ENCODE measurements around the gene COL6A2. TPM values are rescaled to one million over a fixed set of nuclear protein-coding genes. Genes with fewer than 3 reads are reported as not detected.
"Not testable (repeated sequence)": the region's sequence is repeated elsewhere in the genome, so short reads cannot be mapped to it uniquely, and the experiment has no call there.

The COL6A2 gene
- polyA plus RNA-seq, 1 of the 3 experiments (the other 2 are of a cell fraction), result 108 TPM

DNA sequence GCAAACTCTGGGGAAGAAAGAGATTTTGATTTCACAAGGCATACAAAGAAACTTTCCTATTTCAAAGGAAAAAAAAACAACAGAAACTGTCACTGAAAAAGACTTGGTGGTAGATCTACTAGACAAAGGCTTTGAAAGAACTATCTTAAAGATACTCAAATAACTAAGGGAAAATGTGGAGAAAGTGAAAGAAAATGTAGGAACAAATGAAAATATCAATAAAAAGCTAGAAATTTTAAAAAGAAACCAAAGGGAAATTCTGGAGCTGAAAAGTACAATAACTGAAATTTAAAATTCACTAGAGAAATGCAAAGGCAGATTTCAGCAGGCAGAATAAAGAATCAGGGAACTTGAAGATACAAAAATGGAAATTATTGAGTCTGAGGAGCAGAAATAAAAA lies 6.2 kb downstream of the COL6A2 start:
- H3F3A ChIP-seq (replicated peaks; ENCODE audit: insufficient read depth), result peaks cover 9% of the 10 kb centered on the region
- H3K36me3 ChIP-seq (replicated peaks in 1 of 2; ENCODE audit: control insufficient read depth in 1 of 2, insufficient read depth in 2 of 2, low read length in 1 of 2), result peaks cover 0 to 51% of the 10 kb centered on the region in 2 experiments
- ChIA-PET CTCF (no interaction called here), POLR2A (no interaction called here)
- no peak overlapping the region for H3K27ac ChIP-seq (ENCODE audit: low read depth in 2 of 2, low read length in 1 of 2)
- no peak overlapping the region for H2AFZ ChIP-seq (ENCODE audit: low read depth)
- H3K9me3 ChIP-seq, result peaks cover 25% of the 10 kb centered on the region; the same call in 1 of the 2 replicates
- no peaks in the 10 kb centered on the region for H3K27me3 ChIP-seq (ENCODE audit: insufficient read depth)
- no peak overlapping the region for H3K4me3 ChIP-seq (ENCODE audit: low read depth in 2 of 2, low read length in 1 of 2)
- peaks cover 5% of the 10 kb centered on the region; the same call in 1 of the 2 replicates for H4K20me1 ChIP-seq (ENCODE audit: insufficient read depth)
- H3K4me1 ChIP-seq (ENCODE audit: control insufficient read depth in 1 of 2, insufficient read depth in 2 of 2, low read depth in 1 of 2, low read length in 1 of 2), result peaks cover 0 to 7% of the 10 kb centered on the region in 2 experiments; a peak in 1 of 4 replicates
- no peak overlapping the region for H3K4me2 ChIP-seq
- H3K9ac ChIP-seq, result no peak overlapping the region
- no peaks in the 10 kb centered on the region for H3K9me2 ChIP-seq
- peaks cover 91% of the 10 kb centered on the region for H3K79me2 ChIP-seq (ENCODE audit: insufficient read depth)
- no peak for DNase-seq
- TF ChIP-seq GATA2 (CRISPR knock-in tag; IDR thresholded peaks at IDR 0.05) (no peak), RAD21 (IDR thresholded peaks at IDR 0.05; ENCODE audit: low read length) (no peak)

DNA sequence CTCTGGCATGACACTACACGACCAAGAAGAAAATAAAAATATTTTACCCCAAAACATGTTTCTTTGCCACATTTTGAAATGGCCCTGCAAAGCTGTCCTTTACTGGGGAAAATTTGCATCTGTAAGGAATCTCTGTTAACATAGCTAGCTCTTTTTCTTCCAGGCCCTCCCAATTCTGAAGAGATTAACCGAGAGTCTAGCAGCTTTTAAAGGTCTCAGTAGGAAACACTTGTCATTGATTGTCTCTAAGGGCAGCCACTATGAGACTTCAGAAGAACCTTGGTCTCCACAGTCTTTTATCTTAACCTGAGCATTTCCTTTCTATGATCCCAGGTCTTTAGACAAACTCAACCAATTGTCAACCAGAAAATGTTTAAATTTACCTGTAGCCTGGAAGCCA lies 9.5 kb downstream of the COL6A2 start:
- POLR2A ChIA-PET; H3K27me3 ChIP-seq (ENCODE audit: insufficient read depth); H3K4me3 ChIP-seq (ENCODE audit: low read depth in 2 of 2, low read length in 1 of 2); H3K27ac ChIP-seq (ENCODE audit: low read depth in 2 of 2, low read length in 1 of 2); H3K9ac ChIP-seq; DNase-seq; H3K9me2 ChIP-seq; H3F3A ChIP-seq (replicated peaks; ENCODE audit: insufficient read depth); H3K4me2 ChIP-seq; H2AFZ ChIP-seq (ENCODE audit: low read depth): not testable (repeated sequence)
- Histone ChIP-seq H3K79me2 (ENCODE audit: insufficient read depth) (peaks cover 77% of the 10 kb centered on the region), H3K36me3 (replicated peaks in 1 of 2; ENCODE audit: control insufficient read depth in 1 of 2, insufficient read depth in 2 of 2, low read length in 1 of 2) (peaks cover 5 to 26% of the 10 kb centered on the region in 2 experiments), H3K4me1 (ENCODE audit: control insufficient read depth in 1 of 2, insufficient read depth in 2 of 2, low read depth in 1 of 2, low read length in 1 of 2) (peaks cover 0 to 27% of the 10 kb centered on the region in 2 experiments; a peak in 1 of 4 replicates), H3K9me3 (peaks cover 11% of the 10 kb centered on the region; the same call in 1 of the 2 replicates), H4K20me1 (ENCODE audit: insufficient read depth) (peaks cover 12% of the 10 kb centered on the region)
- CTCF ChIA-PET, result interaction anchor here (0.9 kb wide), 1 partner anchor 13 kb away, joined by 3 read pairs; no protein-coding TSS in a partner anchor
- WGBS (ENCODE audit: low lambda C conversion rate), result 78% methylated on average over 2 of the region's 2 CpGs

GRCh38 chr21:46108827-46109312 lies 11.0 kb downstream of the COL6A2 start:
- Histone ChIP-seq H3K9ac (no peak overlapping the region), H3K9me3 (peaks cover 3% of the 10 kb centered on the region; the same call in 1 of the 2 replicates), H3K27ac (ENCODE audit: low read depth in 2 of 2, low read length in 1 of 2) (peak overlapping the region in 1 of 2 experiments; percentile 22; a peak in 1 of 4 replicates), H3K4me3 (ENCODE audit: low read depth in 2 of 2, low read length in 1 of 2) (no peak overlapping the region), H4K20me1 (ENCODE audit: insufficient read depth) (peaks cover 12% of the 10 kb centered on the region), H3K79me2 (ENCODE audit: insufficient read depth) (peaks cover 62% of the 10 kb centered on the region), H3K4me2 (no peak overlapping the region), H2AFZ (ENCODE audit: low read depth) (no peak overlapping the region), H3K9me2 (no peaks in the 10 kb centered on the region), H3K27me3 (ENCODE audit: insufficient read depth) (no peaks in the 10 kb centered on the region), H3K36me3 (replicated peaks in 1 of 2; ENCODE audit: control insufficient read depth in 1 of 2, insufficient read depth in 2 of 2, low read length in 1 of 2) (peaks cover 16 to 25% of the 10 kb centered on the region in 2 experiments), H3F3A (replicated peaks; ENCODE audit: insufficient read depth) (peaks cover 3% of the 10 kb centered on the region), H3K4me1 (ENCODE audit: control insufficient read depth in 1 of 2, insufficient read depth in 2 of 2, low read depth in 1 of 2, low read length in 1 of 2) (peaks cover 0 to 27% of the 10 kb centered on the region in 2 experiments; a peak in 1 of 4 replicates)
- 80% methylated on average over 7 of the region's 9 CpGs for WGBS (ENCODE audit: low lambda C conversion rate)
- POLR2A ChIA-PET, result no interaction called here
- CTCF ChIA-PET, result interaction anchor here (1.6 kb wide), 1 partner anchor 35 kb away, joined by 6 read pairs; no protein-coding TSS in a partner anchor
- no peak for DNase-seq
- TF ChIP-seq JUND (IDR thresholded peaks at IDR 0.05) (no peak), CHD2 (IDR thresholded peaks at IDR 0.05; ENCODE audit: low read length, partially characterized antibody) (no peak), RCOR1 (IDR thresholded peaks at IDR 0.05; ENCODE audit: low read length) (no peak), NRF1 (IDR thresholded peaks at IDR 0.05; ENCODE audit: low read depth, low read length) (no peak), SIN3A (IDR thresholded peaks at IDR 0.05; ENCODE audit: borderline replicate concordance, low read depth, low read length) (no peak), IRF3 (IDR thresholded peaks at IDR 0.05; ENCODE audit: low read depth, low read length) (no peak), GATA2 (CRISPR knock-in tag; IDR thresholded peaks at IDR 0.05) (no peak), RAD21 (IDR thresholded peaks at IDR 0.05; ENCODE audit: low read length) (no peak), RFX5 (IDR thresholded peaks at IDR 0.05; ENCODE audit: low read length) (no peak), NFIC (IDR thresholded peaks at IDR 0.05; ENCODE audit: borderline replicate concordance) (no peak), GABPA (IDR thresholded peaks at IDR 0.05; ENCODE audit: low read depth) (no peak), POLR2AphosphoS5 (IDR thresholded peaks at IDR 0.05; ENCODE audit: low read depth, low read length) (no peak), FOXJ3 (CRISPR knock-in tag; IDR thresholded peaks at IDR 0.05) (no peak), USF2 (IDR thresholded peaks at IDR 0.05; ENCODE audit: borderline replicate concordance, low read depth, low read length) (no peak), EP300 (IDR thresholded peaks at IDR 0.05; ENCODE audit: borderline replicate concordance in 1 of 2, low read depth in 1 of 2, low read length in 1 of 2) (no peak)
- TF ChIP-seq, protein P1, sequence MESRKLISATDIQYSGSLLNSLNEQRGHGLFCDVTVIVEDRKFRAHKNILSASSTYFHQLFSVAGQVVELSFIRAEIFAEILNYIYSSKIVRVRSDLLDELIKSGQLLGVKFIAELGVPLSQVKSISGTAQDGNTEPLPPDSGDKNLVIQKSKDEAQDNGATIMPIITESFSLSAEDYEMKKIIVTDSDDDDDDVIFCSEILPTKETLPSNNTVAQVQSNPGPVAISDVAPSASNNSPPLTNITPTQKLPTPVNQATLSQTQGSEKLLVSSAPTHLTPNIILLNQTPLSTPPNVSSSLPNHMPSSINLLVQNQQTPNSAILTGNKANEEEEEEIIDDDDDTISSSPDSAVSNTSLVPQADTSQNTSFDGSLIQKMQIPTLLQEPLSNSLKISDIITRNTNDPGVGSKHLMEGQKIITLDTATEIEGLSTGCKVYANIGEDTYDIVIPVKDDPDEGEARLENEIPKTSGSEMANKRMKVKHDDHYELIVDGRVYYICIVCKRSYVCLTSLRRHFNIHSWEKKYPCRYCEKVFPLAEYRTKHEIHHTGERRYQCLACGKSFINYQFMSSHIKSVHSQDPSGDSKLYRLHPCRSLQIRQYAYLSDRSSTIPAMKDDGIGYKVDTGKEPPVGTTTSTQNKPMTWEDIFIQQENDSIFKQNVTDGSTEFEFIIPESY (IDR thresholded peaks at IDR 0.05; ENCODE audit: borderline replicate concordance, low read depth), result no peak
- TF ChIP-seq, protein P2, sequence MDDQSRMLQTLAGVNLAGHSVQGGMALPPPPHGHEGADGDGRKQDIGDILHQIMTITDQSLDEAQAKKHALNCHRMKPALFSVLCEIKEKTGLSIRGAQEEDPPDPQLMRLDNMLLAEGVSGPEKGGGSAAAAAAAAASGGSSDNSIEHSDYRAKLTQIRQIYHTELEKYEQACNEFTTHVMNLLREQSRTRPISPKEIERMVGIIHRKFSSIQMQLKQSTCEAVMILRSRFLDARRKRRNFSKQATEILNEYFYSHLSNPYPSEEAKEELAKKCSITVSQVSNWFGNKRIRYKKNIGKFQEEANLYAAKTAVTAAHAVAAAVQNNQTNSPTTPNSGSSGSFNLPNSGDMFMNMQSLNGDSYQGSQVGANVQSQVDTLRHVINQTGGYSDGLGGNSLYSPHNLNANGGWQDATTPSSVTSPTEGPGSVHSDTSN (IDR thresholded peaks at IDR 0.05), result no peak

Measured in SK-N-SH (cell line).